Stimulated activated naive CD4-positive, alpha-beta T cell (primary cell): ENCODE data around the gene ZNF44.

Source experiments
- DNase-seq, 6 experiments: peaks; one replicate each; lab custom pipeline; 2025; lab: John Stamatoyannopoulos, UW

The ZNF44 gene

GRCh38 chr19:12261554-12261953, 33.1 kb downstream of the ZNF44 start:
- no peak for DNase-seq

DNA sequence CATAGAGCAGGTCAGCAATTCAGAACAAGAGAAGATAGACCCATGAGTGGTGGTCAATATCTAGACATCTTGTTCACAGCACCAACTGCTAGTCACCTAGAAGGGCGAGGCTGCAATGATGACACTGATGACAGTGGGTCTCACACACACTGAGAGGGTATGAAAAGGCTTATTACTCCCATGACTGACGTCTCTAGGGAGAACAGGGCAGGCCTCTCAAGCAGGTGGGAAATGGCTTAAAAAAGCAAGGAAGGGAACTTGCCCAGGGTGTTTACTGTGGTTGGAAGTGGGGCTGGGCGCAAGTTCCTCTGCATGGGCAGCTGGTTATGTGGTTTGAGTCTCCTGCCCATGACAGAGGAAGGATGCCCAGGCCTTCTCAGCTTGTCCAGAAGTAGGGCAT, 33.8 kb downstream of the ZNF44 start:
- DNase-seq = no peak

GRCh38 chr19:12260236-12260635, 34.4 kb downstream of the ZNF44 start:
- DNase-seq = no peak

DNA sequence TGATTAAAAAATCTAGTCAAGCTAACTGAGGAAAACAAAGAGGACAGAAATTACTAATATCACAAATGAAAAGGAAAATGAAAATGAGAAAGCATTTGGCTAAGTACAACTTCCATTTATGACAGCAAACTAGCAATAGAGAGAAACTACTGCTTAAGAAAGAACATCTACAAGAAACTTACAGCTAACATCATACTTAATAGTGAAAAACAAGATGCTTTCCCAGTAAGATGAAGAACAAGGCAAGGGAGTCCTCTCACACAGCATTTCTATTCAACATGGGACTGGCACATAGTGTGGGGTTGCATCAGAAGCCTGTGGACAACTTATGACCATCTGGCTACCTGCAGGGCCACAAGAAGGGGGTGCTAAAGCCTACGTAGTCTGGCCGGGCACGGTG, 39.3 kb downstream of the ZNF44 start:
- no peak for DNase-seq

- no peak for DNase-seq
Measured at GRCh38 chr19:12247644-12248222, 47.0 kb downstream of the ZNF44 start.

DNA sequence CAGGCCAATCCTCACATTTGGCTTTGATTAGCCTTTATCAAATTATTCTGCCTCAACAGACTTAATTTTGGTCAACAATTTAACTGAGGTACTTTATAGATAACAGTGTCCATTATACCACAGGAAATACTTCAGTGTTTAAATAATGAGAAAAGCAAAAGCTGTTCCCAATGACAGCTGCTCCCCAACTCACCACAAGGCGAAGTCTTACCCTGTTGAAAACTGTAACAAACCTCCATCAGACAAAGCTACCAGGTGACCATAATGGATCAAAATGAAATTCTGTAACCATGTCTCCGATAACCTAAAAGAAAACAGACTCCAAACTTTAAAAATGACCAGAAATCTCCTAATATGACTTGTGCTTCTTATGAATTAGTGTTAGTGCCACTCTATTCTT, 50.3 kb downstream of the ZNF44 start:
- DNase-seq = no peak

DNA sequence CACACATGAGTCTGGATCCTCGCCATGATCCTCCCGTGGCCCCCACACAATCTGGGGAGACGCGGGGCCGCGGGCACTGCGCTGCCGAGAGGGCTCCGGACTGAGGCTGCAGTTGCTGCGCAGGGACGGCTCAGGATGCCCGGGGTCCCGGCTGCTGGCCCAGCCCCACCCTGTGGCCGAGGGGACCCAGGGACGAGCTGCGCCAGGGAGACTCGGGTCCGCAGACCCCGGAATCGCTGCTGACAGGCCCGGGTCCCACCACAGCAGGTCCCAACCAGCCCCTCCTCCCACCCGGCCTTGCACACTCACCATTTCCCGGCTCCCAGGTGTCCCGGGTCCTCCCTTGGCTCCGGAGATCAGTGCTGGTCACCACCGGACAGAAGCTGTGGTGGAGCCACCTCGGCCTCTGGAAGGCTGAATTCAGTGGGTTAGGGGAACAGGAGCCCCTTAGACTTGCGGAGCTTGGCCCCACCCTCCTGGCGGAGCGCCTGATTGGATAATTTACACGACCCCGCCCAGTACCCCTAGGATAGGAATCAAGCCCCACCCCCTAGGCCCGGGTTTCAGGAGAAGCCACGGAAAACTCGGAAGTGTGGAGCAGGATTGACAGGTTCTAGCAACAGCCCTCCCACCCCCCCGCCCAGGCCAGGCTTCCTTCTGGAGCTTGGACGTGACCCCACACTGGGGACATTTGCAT, 57.4 kb downstream of the ZNF44 start:
- no peak for DNase-seq

GRCh38 chr19:12232961-12233360, 61.7 kb downstream of the ZNF44 start:
- DNase-seq = no peak

- DNase-seq = no peak
Measured at GRCh38 chr19:12230751-12231733, 63.6 kb downstream of the ZNF44 start.

DNA sequence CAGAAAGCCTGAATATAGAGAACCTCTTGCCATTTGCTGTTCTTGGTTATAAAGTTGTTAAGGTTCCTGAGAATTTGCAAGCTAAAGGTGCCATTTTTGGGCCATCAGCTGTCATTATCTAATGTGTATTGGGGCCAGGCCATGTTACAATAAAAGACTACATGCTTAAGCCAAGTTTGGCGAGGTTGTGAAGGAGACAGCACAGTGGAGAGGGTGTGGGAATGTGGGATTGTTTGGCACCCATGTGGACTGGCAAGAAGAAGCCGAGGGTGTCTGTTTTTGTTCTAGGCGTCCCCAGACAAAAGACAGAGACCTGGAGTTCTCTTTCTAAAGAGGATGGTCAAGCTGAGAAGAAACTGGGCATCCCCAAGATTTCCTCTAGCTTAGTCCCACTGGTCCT, 64.7 kb downstream of the ZNF44 start:
- DNase-seq = no peak

- no peak for DNase-seq
Measured at GRCh38 chr19:12224676-12225075, 70.0 kb downstream of the ZNF44 start.

DNA sequence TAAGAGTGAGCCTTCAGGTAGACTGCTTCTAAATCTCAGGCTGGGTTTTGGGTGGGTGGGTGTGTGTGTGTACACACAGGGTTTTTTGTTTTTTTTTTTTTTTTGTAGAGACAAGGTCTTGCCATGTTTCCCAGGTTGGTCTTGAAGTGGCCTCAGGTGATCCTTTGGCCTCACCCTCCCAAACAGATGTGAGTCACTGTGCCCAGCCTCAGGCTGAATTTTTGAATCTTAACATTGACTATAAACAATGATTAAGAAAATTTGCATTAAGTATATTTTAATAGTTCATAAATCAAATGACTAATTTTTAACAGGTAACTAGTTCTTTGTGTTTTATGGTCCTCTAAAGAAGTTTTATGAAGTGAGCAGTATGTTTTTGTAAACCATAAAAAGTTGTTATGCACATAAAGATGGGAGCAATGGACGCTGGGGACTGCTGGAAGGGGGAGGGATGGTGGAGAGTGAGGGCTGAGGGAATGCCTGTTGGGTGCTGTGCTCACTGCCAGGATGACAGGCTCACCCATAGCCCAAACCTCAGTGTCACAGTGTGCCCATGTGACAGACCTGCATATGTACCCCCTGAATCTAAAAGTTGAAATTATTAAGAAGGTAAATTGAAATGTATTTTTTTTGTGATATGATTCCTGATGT, 71.6 kb downstream of the ZNF44 start:
- DNase-seq = no peak
